Measurements from ENCODE around the gene PCDHGA4.

Gene PCDHGA4

DNA sequence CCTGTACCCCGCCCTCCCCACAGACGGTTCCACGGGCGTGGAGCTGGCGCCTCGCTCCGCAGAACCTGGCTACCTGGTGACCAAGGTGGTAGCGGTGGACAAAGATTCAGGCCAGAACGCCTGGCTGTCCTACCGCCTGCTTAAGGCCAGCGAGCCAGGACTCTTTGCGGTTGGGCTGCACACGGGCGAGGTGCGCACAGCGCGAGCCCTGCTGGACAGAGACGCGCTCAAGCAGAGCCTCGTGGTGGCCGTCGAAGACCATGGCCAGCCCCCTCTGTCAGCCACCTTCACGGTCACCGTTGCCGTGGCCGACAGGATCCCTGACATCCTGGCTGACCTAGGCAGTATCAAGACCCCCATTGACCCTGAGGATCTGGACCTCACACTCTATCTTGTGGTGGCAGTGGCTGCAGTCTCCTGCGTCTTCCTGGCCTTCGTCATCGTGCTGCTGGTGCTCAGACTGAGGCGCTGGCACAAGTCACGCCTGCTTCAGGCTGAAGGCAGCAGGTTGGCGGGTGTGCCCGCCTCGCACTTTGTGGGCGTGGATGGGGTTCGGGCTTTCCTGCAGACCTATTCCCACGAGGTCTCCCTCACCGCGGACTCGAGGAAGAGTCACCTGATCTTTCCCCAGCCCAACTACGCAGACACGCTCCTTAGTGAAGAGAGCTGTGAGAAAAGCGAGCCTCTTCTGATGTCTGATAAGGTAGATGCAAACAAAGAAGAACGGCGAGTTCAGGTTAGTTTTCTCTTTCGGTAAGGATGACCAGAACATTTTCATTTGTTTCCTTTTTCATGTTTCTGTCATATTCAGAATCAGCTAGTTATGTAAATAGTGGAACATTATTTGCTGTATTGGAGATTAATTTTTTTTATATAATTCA, 11.4 kb downstream of the PCDHGA4 start:
- no peak for TF ChIP-seq FOXM1 (IDR thresholded peaks at IDR 0.05; ENCODE audit: borderline replicate concordance, low read depth)
- TF ChIP-seq TAF1 (IDR thresholded peaks at IDR 0.05; ENCODE audit: low read depth) = no peak

DNA sequence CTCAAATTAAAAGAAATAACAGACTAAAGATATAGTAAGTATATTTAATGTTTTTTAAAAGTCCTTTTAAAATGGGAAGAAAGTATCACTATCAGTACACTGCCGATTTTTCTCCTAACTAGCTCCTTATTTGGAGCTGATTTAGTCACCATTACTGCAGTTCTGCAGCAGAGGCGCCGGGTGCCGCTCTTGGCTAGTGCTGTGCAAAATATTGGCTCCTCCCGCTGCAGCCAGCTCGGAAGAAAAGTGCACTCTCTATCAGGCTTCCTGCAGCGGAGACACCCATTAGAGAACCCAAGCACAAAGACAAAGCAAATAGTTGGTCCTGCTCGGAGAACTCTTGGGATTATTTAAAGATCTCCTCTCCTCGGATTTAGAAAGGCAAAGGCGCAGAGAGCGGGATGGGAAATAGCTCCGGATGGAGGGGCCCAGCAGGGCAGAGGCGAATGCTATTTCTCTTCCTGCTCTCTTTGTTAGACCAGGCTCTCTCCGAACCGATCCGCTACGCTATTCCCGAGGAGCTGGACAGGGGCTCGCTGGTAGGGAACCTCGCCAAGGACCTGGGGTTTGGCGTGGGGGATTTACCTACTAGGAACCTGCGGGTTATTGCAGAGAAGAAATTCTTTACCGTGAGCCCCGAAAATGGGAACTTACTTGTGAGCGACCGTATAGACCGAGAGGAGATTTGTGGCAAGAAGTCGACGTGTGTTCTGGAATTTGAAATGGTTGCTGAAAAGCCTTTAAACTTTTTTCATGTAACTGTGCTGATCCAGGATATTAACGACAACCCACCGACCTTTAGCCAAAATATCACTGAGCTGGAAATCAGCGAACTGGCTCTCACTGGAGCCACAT, 15.4 kb downstream of the PCDHGA4 start, which contains the start of gene PCDHGB3:
TSS of gene PCDHGB3 (plus strand) at position 249 of the 855 bp plus-strand sequence. CDS start at position 402, 153 bp downstream.
- TF ChIP-seq RAD21 (IDR thresholded peaks at IDR 0.05; ENCODE audit: low read depth) (peak; percentile 22; the same call in 1 of the 2 replicates), YY1 (IDR thresholded peaks at IDR 0.05; ENCODE audit: low read depth) (no peak)

DNA sequence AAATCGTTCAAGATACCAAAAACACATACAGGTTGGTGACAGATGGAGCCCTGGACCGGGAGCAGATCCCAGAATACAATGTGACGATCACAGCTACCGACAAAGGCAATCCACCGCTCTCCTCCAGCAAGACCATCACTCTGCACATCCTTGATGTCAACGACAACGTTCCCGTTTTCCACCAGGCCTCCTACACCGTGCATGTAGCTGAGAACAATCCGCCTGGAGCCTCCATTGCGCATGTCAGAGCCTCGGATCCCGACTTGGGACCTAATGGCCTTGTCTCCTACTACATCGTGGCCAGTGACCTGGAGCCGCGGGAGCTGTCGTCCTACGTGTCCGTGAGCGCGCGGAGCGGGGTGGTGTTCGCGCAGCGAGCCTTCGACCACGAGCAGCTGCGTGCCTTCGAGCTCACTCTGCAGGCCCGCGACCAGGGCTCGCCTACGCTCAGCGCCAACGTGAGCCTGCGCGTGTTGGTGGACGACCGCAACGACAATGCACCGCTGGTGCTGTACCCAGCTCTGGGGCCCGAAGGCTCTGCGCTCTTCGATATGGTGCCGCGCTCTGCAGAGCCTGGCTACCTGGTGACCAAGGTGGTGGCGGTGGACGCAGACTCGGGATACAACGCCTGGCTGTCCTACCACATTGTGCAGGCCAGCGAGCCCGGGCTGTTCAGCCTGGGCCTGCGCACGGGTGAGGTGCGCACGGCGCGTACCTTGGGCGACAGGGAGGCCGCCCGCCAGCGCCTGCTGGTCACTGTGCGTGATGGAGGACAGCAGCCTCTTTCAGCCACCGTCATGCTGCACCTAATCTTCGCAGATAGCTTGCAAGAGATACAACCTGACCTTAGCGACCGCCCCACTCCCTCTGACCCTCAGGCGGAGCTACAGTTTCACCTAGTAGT, 17.0 kb downstream of the PCDHGA4 start:
- TF ChIP-seq, protein P1, sequence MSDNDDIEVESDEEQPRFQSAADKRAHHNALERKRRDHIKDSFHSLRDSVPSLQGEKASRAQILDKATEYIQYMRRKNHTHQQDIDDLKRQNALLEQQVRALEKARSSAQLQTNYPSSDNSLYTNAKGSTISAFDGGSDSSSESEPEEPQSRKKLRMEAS (IDR thresholded peaks at IDR 0.05) = no peak
- no peak for TF ChIP-seq EGR1 (IDR thresholded peaks at IDR 0.05)

DNA sequence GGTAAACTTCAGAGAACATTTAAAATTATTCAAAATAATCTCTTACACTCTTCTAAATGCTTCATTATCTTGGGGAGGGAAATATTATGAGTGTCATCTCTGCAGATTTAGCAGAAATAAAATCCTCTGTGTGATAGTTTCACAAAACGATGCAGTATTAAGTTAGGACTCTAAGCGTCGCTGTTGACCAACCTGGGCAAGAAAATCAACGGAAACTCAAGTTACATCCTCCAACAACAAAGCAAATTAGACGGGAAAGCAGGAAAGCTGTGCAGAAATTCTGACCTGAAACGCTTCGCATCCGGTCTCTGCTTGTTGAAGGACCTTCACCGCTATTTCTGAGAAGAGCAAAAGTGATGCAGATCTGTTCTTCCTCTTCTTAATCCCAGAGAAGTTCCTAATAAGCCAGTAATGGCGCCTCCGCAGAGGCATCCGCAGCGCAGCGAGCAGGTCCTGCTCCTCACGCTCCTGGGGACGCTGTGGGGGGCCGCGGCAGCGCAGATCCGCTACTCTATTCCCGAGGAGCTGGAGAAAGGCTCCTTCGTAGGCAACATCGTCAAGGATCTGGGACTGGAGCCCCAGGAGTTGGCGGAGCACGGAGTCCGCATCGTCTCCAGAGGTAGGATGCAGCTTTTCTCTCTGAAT, 19.0 kb downstream of the PCDHGA4 start, which contains the start of gene PCDHGA6:
TSS of gene PCDHGA6 (plus strand) at position 219 of the 645 bp plus-strand sequence. CDS start at position 412, 193 bp downstream.
- TF ChIP-seq TEAD4 (IDR thresholded peaks at IDR 0.05) (no peak), RAD21 (IDR thresholded peaks at IDR 0.05; ENCODE audit: low read depth) (peak; percentile 53), EGR1 (IDR thresholded peaks at IDR 0.05) (no peak)
- TF ChIP-seq, protein P1 (IDR thresholded peaks at IDR 0.05) = no peak
- TF ChIP-seq, protein P2, sequence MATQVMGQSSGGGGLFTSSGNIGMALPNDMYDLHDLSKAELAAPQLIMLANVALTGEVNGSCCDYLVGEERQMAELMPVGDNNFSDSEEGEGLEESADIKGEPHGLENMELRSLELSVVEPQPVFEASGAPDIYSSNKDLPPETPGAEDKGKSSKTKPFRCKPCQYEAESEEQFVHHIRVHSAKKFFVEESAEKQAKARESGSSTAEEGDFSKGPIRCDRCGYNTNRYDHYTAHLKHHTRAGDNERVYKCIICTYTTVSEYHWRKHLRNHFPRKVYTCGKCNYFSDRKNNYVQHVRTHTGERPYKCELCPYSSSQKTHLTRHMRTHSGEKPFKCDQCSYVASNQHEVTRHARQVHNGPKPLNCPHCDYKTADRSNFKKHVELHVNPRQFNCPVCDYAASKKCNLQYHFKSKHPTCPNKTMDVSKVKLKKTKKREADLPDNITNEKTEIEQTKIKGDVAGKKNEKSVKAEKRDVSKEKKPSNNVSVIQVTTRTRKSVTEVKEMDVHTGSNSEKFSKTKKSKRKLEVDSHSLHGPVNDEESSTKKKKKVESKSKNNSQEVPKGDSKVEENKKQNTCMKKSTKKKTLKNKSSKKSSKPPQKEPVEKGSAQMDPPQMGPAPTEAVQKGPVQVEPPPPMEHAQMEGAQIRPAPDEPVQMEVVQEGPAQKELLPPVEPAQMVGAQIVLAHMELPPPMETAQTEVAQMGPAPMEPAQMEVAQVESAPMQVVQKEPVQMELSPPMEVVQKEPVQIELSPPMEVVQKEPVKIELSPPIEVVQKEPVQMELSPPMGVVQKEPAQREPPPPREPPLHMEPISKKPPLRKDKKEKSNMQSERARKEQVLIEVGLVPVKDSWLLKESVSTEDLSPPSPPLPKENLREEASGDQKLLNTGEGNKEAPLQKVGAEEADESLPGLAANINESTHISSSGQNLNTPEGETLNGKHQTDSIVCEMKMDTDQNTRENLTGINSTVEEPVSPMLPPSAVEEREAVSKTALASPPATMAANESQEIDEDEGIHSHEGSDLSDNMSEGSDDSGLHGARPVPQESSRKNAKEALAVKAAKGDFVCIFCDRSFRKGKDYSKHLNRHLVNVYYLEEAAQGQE (IDR thresholded peaks at IDR 0.05; ENCODE audit: low read depth) = no peak

DNA sequence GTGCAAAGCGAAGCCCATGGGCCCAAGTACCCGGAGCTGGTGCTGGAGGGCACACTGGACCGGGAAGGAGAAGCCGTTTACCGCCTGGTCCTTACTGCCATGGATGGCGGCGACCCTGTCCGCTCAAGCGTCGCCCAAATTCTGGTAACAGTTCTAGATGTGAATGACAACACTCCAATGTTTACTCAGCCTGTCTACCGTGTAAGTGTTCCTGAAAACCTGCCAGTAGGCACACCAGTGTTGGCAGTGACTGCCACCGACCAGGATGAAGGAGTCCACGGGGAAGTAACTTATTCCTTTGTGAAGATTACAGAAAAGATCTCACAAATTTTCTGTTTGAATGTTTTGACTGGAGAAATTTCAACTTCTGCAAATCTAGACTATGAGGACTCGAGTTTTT, 19.8 kb downstream of the PCDHGA4 start:
- TF ChIP-seq RAD21 (IDR thresholded peaks at IDR 0.05; ENCODE audit: low read depth) (no peak), YY1 (IDR thresholded peaks at IDR 0.05; ENCODE audit: low read depth) (no peak)

DNA sequence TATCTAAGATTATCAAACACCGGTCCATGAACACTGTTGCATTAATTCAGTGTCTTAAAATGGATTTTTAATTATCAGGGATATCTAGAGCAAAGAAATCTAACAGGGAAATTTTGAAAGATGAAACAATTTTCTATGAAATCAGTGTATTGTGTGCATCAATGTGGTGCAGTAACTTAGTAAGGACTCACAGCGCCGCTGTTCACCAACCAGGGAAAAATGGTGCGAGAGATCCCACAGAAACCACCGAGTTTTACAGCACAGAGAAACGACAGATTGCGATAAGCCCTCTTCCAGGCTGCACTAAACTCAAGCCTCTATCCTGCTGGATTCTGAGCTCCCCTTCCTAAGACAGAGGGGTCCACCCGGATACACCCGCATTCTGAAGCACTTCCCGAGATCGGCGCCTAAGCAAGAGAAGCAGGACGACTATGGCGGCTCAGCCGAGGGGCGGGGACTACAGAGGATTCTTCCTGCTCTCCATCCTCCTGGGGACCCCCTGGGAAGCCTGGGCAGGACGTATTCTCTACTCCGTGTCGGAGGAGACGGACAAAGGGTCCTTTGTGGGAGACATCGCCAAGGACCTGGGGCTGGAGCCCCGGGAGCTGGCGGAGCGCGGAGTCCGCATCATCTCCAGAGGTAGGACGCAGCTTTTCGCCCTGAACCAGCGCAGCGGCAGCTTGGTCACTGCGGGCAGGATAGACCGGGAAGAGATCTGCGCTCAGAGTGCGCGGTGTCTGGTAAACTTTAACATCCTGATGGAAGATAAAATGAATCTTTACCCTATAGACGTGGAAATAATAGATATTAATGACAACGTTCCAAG, 27.9 kb downstream of the PCDHGA4 start, which contains the start of gene PCDHGA7:
TSS of gene PCDHGA7 (plus strand) at position 274 of the 826 bp plus-strand sequence. CDS start at position 432, 158 bp downstream.
- TF ChIP-seq TAF1 (IDR thresholded peaks at IDR 0.05; ENCODE audit: low read depth) = no peak
- TF ChIP-seq ZBTB7A (IDR thresholded peaks at IDR 0.05; ENCODE audit: low read depth) = no peak
- no peak for TF ChIP-seq CREB1 (IDR thresholded peaks at IDR 0.05; ENCODE audit: low read depth)
- TF ChIP-seq NFIC (IDR thresholded peaks at IDR 0.05) = no peak
- no peak for TF ChIP-seq TEAD4 (IDR thresholded peaks at IDR 0.05)
- no peak for TF ChIP-seq YY1 (IDR thresholded peaks at IDR 0.05; ENCODE audit: low read depth)
- TF ChIP-seq RAD21 (IDR thresholded peaks at IDR 0.05; ENCODE audit: low read depth) = no peak
- no peak for TF ChIP-seq TCF12 (IDR thresholded peaks at IDR 0.05; ENCODE audit: low read depth)

DNA sequence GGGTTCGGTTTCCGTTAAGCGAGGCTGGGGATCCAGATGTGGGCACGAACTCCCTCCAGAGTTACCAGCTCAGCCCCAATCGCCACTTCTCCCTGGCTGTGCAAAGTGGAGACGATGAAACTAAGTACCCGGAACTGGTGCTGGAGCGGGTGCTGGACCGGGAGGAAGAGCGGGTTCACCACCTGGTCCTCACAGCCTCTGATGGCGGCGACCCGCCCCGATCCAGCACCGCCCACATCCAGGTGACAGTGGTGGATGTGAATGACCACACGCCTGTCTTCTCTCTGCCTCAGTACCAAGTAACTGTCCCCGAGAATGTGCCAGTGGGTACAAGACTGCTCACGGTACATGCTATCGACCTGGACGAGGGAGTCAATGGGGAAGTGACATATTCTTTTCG, 28.5 kb downstream of the PCDHGA4 start:
- TF ChIP-seq, protein P3, sequence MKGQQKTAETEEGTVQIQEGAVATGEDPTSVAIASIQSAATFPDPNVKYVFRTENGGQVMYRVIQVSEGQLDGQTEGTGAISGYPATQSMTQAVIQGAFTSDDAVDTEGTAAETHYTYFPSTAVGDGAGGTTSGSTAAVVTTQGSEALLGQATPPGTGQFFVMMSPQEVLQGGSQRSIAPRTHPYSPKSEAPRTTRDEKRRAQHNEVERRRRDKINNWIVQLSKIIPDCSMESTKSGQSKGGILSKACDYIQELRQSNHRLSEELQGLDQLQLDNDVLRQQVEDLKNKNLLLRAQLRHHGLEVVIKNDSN (IDR thresholded peaks at IDR 0.05) = no peak
- TF ChIP-seq, protein P1 (IDR thresholded peaks at IDR 0.05) = no peak

Data from Ishikawa (cell line).